A375 (cell line): Measurements from ENCODE around the gene IFRD1. TPM values are rescaled to one million over a fixed set of nuclear protein-coding genes. Genes with fewer than 3 reads are reported as not detected.

ENCODE experiments used
- small RNA-seq: library from RNA; depleted of rRNA; stranded (forward); fragments of <200 nt; gene quantifications from one replicate; pipeline ENCODE3, GENCODE V24; 2014
- total RNA-seq: library from RNA; depleted of rRNA; stranded (reverse); fragments of >200 nt; shearing (Covaris generic); gene quantifications from 2 replicates; pipeline ENCODE4 v1.2.3, GENCODE V29; 2014; rRNA removed

The IFRD1 gene, protein sequence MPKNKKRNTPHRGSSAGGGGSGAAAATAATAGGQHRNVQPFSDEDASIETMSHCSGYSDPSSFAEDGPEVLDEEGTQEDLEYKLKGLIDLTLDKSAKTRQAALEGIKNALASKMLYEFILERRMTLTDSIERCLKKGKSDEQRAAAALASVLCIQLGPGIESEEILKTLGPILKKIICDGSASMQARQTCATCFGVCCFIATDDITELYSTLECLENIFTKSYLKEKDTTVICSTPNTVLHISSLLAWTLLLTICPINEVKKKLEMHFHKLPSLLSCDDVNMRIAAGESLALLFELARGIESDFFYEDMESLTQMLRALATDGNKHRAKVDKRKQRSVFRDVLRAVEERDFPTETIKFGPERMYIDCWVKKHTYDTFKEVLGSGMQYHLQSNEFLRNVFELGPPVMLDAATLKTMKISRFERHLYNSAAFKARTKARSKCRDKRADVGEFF
- 80.7 and 91.3 TPM in 2 replicates for total RNA-seq

DNA sequence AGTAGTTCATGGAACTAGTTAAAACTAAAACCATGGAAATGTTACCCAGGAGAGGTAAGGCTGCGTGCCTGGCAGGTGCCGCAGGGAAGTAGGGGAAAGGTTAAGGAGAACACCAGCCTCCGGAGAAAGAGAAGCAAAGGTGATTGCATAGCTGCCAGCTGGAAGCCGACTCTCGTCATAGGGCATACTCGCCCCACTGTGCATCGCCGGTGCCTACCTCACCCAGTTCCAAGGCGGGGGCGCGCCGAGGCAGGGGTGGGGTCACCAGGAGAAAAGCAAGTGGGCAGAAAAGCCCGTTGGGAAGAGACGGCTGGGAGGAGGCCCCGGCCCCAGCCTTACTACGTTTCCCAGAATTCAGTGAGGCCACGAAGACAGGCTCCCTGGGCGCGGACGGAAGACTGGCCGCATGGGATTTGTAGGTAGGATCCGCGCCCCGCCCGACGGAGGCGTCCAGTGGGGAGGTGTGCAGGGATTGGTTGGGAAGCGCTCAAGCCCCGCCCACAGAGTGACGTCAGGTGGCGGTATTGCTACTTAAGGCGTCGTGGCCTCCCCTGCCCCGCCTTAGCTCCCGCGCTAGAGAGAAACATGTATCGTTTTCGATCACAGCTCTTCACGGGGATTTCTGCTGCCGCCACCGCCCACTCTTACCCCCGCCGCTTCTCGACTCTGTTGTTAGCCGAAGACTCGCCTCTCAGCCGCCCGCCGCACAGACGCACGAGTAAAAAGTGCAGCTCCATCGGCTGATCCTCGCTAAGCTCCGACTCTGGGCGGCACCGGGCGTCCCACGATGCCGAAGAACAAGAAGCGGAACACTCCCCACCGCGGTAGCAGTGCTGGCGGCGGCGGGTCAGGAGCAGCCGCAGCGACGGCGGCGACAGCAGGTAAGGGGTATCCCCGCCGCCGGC is at the start of gene IFRD1:
Gene IFRD1, plus strand, starts transcription at position 559 of the 905 bp plus-strand sequence. Its CDS starts 229 bp downstream, at position 788.

Small RNA genes within 50 kb of the gene (small RNA-seq; reads per million reads assigned to genes)
- not detected for gene AC079741.1

Other genes starting within 250 kb of the IFRD1 start
- 26.1 and 42.9 TPM in 2 replicates for gene DOCK4, start 244.1 kb upstream of the IFRD1 start, total RNA-seq
- gene ZNF277, start 243.8 kb upstream of the IFRD1 start, total RNA-seq, result 15.6 and 21.2 TPM in 2 replicates
- gene LSMEM1, start 30.5 kb downstream of the IFRD1 start, total RNA-seq, result 0.05 and 0.57 TPM in 2 replicates